ENCODE data around the gene IQCE. TPM values are rescaled to one million over a fixed set of nuclear protein-coding genes. Genes with fewer than 3 reads are reported as not detected.

Gene IQCE
- 14.9 and 24.4 TPM in 2 replicates for total RNA-seq (2014; rRNA removed; shearing (Covaris generic))
- 12.1 and 14.7 TPM in 2 replicates for polyA plus RNA-seq (2016; fragmentation: Nextera tagmentation; extraction: Ambion mirVana)

GRCh38 chr7:2558629-2559282 lies at the start of gene IQCE:
TSS of gene IQCE (plus strand) at chr7:2558979. CDS start at chr7:2559182, 203 bp downstream.
- peak within 1 kb of the TSS; percentile 93 for H2AFZ ChIP-seq
- WGBS, 2 experiments (ENCODE audit: low coverage in 1 of 2, low lambda C conversion rate in 2 of 2, missing lambda C conversion rate in 2 of 2), result 1 to 2% methylated on average over 50 to 53 of the region's 66 CpGs
- H3K27ac ChIP-seq, result peak within 1 kb of the TSS; percentile 32
- peak within 1 kb of the TSS; percentile 81 for H3K9ac ChIP-seq
- no peaks in the 10 kb centered on the region for H3K9me3 ChIP-seq (ENCODE audit: low read depth)
- H3K4me1 ChIP-seq (ENCODE audit: insufficient read depth), result peaks cover 13% of the 10 kb centered on the region; the same call in 1 of the 2 replicates
- in situ Hi-C loops (cut with MboI), result no loop called here
- no peaks in the 10 kb centered on the region for H4K20me1 ChIP-seq (ENCODE audit: insufficient read depth)
- H3K36me3 ChIP-seq (ENCODE audit: low read depth), result no peaks in the 10 kb centered on the region
- H3K9me2 ChIP-seq (ENCODE audit: insufficient read depth), result no peaks in the 10 kb centered on the region
- TF ChIP-seq EZH2 (IDR thresholded peaks at IDR 0.05; ENCODE audit: insufficient read depth, poor library complexity, severe bottlenecking) (no peak), EZH2phosphoT487 (IDR thresholded peaks at IDR 0.05; ENCODE audit: insufficient read depth, low read depth) (no peak)
- no peaks in the 10 kb centered on the region for H3K27me3 ChIP-seq (replicated peaks; ENCODE audit: insufficient read depth)
- H3K4me3 ChIP-seq, result peak within 1 kb of the TSS; percentile 84
- peak; percentile 94 for DNase-seq
- H3F3A ChIP-seq (ENCODE audit: insufficient read depth), result no peaks in the 10 kb centered on the region
- peaks cover 55% of the 10 kb centered on the region for H3K79me2 ChIP-seq (ENCODE audit: insufficient read depth)
- H3K4me2 ChIP-seq (ENCODE audit: unreplicated experiment), result peak within 1 kb of the TSS; percentile 79

GRCh38 chr7:2509298-2509906 lies 49.4 kb upstream of the IQCE start:
- no peaks in the 10 kb centered on the region for H4K20me1 ChIP-seq (ENCODE audit: insufficient read depth)
- no peaks in the 10 kb centered on the region for H3K9me3 ChIP-seq (ENCODE audit: low read depth)
- DNase-seq, result no peak
- no peak overlapping the region for H2AFZ ChIP-seq
- no peak overlapping the region for H3K9ac ChIP-seq
- H3K4me1 ChIP-seq (ENCODE audit: insufficient read depth), result peaks cover 7% of the 10 kb centered on the region
- no peak overlapping the region for H3K4me3 ChIP-seq
- in situ Hi-C loops (cut with MboI), result no loop called here
- no peaks in the 10 kb centered on the region for H3K36me3 ChIP-seq (ENCODE audit: low read depth)
- 82 to 85% methylated on average over 22 to 23 of the region's 23 CpGs for WGBS, 2 experiments (ENCODE audit: low coverage in 1 of 2, low lambda C conversion rate in 2 of 2, missing lambda C conversion rate in 2 of 2)
- H3K27me3 ChIP-seq (replicated peaks; ENCODE audit: insufficient read depth), result no peaks in the 10 kb centered on the region
- TF ChIP-seq EZH2 (IDR thresholded peaks at IDR 0.05; ENCODE audit: insufficient read depth, poor library complexity, severe bottlenecking), result no peak
- no peak for TF ChIP-seq EZH2phosphoT487 (IDR thresholded peaks at IDR 0.05; ENCODE audit: insufficient read depth, low read depth)
- no peak overlapping the region for H3K27ac ChIP-seq
- H3K4me2 ChIP-seq (ENCODE audit: unreplicated experiment), result no peak overlapping the region
- H3F3A ChIP-seq (ENCODE audit: insufficient read depth), result 0 out of 2 replicates have a peak, but pooled peaks cover 5% of the 10 kb centered on the region
- no peaks in the 10 kb centered on the region for H3K79me2 ChIP-seq (ENCODE audit: insufficient read depth)
- no peaks in the 10 kb centered on the region for H3K9me2 ChIP-seq (ENCODE audit: insufficient read depth)

GRCh38 chr7:2510130-2510776 lies 48.5 kb upstream of the IQCE start:
- WGBS, 2 experiments (ENCODE audit: low coverage in 1 of 2, low lambda C conversion rate in 2 of 2, missing lambda C conversion rate in 2 of 2), result 87 to 88% methylated on average over 12 to 13 of the region's 13 CpGs
- H2AFZ ChIP-seq, result no peak overlapping the region
- H3K9me3 ChIP-seq (ENCODE audit: low read depth), result no peaks in the 10 kb centered on the region
- H3K79me2 ChIP-seq (ENCODE audit: insufficient read depth), result no peaks in the 10 kb centered on the region
- in situ Hi-C loops (cut with MboI), result no loop called here
- no peak overlapping the region for H3K4me2 ChIP-seq (ENCODE audit: unreplicated experiment)
- no peak overlapping the region for H3K27ac ChIP-seq
- no peaks in the 10 kb centered on the region for H3K36me3 ChIP-seq (ENCODE audit: low read depth)
- peaks cover 7% of the 10 kb centered on the region for H3K4me1 ChIP-seq (ENCODE audit: insufficient read depth)
- no peak for DNase-seq
- no peaks in the 10 kb centered on the region for H3K27me3 ChIP-seq (replicated peaks; ENCODE audit: insufficient read depth)
- no peak overlapping the region for H3K4me3 ChIP-seq
- TF ChIP-seq EZH2 (IDR thresholded peaks at IDR 0.05; ENCODE audit: insufficient read depth, poor library complexity, severe bottlenecking) (no peak), EZH2phosphoT487 (IDR thresholded peaks at IDR 0.05; ENCODE audit: insufficient read depth, low read depth) (no peak)
- H3K9ac ChIP-seq, result no peak overlapping the region
- H3K9me2 ChIP-seq (ENCODE audit: insufficient read depth), result no peaks in the 10 kb centered on the region
- 0 out of 2 replicates have a peak, but pooled peaks cover 5% of the 10 kb centered on the region for H3F3A ChIP-seq (ENCODE audit: insufficient read depth)
- H4K20me1 ChIP-seq (ENCODE audit: insufficient read depth), result no peaks in the 10 kb centered on the region

GRCh38 chr7:2510909-2511768 lies 47.6 kb upstream of the IQCE start:
- no peak overlapping the region for H3K4me2 ChIP-seq (ENCODE audit: unreplicated experiment)
- 87 to 88% methylated on average over 23 of the region's 27 CpGs for WGBS, 2 experiments (ENCODE audit: low coverage in 1 of 2, low lambda C conversion rate in 2 of 2, missing lambda C conversion rate in 2 of 2)
- in situ Hi-C loops (cut with MboI), result no loop called here

More at GRCh38 chr7:2510909-2511768, 47.6 kb upstream of the IQCE start:
- peaks cover 12% of the 10 kb centered on the region for H3K4me1 ChIP-seq (ENCODE audit: insufficient read depth)
- H3K4me3 ChIP-seq, result no peak overlapping the region
- no peaks in the 10 kb centered on the region for H3K9me2 ChIP-seq (ENCODE audit: insufficient read depth)
- no peaks in the 10 kb centered on the region for H3K27me3 ChIP-seq (replicated peaks; ENCODE audit: insufficient read depth)
- no peak overlapping the region for H3K27ac ChIP-seq
- H3K9ac ChIP-seq, result no peak overlapping the region
- H3K79me2 ChIP-seq (ENCODE audit: insufficient read depth), result no peaks in the 10 kb centered on the region
- H3F3A ChIP-seq (ENCODE audit: insufficient read depth), result 0 out of 2 replicates have a peak, but pooled peaks cover 5% of the 10 kb centered on the region
- no peaks in the 10 kb centered on the region for H3K36me3 ChIP-seq (ENCODE audit: low read depth)
- no peaks in the 10 kb centered on the region for H4K20me1 ChIP-seq (ENCODE audit: insufficient read depth)
- no peak for DNase-seq
- no peak for TF ChIP-seq EZH2 (IDR thresholded peaks at IDR 0.05; ENCODE audit: insufficient read depth, poor library complexity, severe bottlenecking)
- no peak for TF ChIP-seq EZH2phosphoT487 (IDR thresholded peaks at IDR 0.05; ENCODE audit: insufficient read depth, low read depth)
- no peaks in the 10 kb centered on the region for H3K9me3 ChIP-seq (ENCODE audit: low read depth)
- H2AFZ ChIP-seq, result no peak overlapping the region

Measured in GM23248 (cell line).